H1 (cell line): Measurements from ENCODE around the gene CRKL. TPM values are rescaled to one million over a fixed set of nuclear protein-coding genes. Genes with fewer than 3 reads are reported as not detected.

Experiments used
- ASH2L ChIP-seq: fragments of 200-600, 300-600 bp; sonication (generic); IDR thresholded peaks from one replicate; pipeline ENCODE4 v1.7.1; 2017; ENCODE audit warnings: low read length
- BCL11A ChIP-seq, 2 experiments: IDR thresholded peaks; one replicate each; pipeline ENCODE4 v1.6.1; 2011; ENCODE audit warnings: low read depth in 2 of 2, low read length in 2 of 2, mild to moderate bottlenecking in 2 of 2
- CBX8 ChIP-seq: fragments of 300-800, 300-1000 bp; sonication (generic); IDR thresholded peaks from 2 replicates; pipeline ENCODE4 v1.7.1; 2016; ENCODE audit warnings: low read depth, low read length, borderline replicate concordance
- EZH2 ChIP-seq: fragments of 200-600 bp; sonication (generic); IDR thresholded peaks from 2 replicates; pipeline ENCODE4 v1.7.1; 2012; ENCODE audit warnings: low read depth, mild to moderate bottlenecking, moderate library complexity, low read length, inconsistent platforms; ENCODE audit not compliant: severe bottlenecking
- GABPA ChIP-seq: IDR thresholded peaks from 2 replicates; pipeline ENCODE4 v1.6.1; 2011; ENCODE audit warnings: mild to moderate bottlenecking, low read length, moderate library complexity, borderline replicate concordance; ENCODE audit not compliant: insufficient read depth
- HDAC2 ChIP-seq, 2 experiments: fragments of 300-600 bp in 1 of 2; sonication (generic) in 1 of 2; IDR thresholded peaks; 2 replicates each; pipeline ENCODE4 v1.6.1; 2011 to 2012; ENCODE audit warnings: low read depth in 2 of 2, low read length in 2 of 2, mild to moderate bottlenecking in 2 of 2, moderate library complexity in 2 of 2, borderline replicate concordance in 1 of 2, inconsistent platforms in 1 of 2
- KDM4A ChIP-seq: IDR thresholded peaks from one replicate; pipeline ENCODE4 v1.7.1; 2012; ENCODE audit warnings: low read depth, mild to moderate bottlenecking, moderate library complexity, low read length, inconsistent platforms; ENCODE audit not compliant: severe bottlenecking
- KDM5A ChIP-seq: fragments of 200-600 bp; IDR thresholded peaks from 2 replicates; pipeline ENCODE4 v1.7.1; 2012; ENCODE audit warnings: mild to moderate bottlenecking, low read length, inconsistent platforms, mixed read lengths
- SP1 ChIP-seq: IDR thresholded peaks from 2 replicates; pipeline ENCODE4 v1.6.1; 2011; ENCODE audit warnings: low read depth, low read length
- TAF7 ChIP-seq: optimal IDR thresholded peaks from 2 replicates; pipeline ENCODE3; 2011; ENCODE audit warnings: low read depth, mild to moderate bottlenecking, inconsistent platforms, low read length, moderate library complexity, borderline replicate concordance
- polyA plus RNA-seq, 7 experiments: library from polyadenylated mRNA; depleted of rRNA in 3 of 7; stranded (reverse) in 5 of 7; unstranded in 2 of 7; fragments of >200 nt in 5 of 7; fragments of 200-250 nt in 2 of 7; gene quantifications; 1 replicate in 5 of 7; 2 replicates in 1 of 7; 4 replicates in 1 of 7; pipeline versions ENCODE4 v1.2.1 to v1.2.3, GENCODE V29; 2011 to 2013; ENCODE audit warnings: missing spikeins in 2 of 7, mixed read lengths in 2 of 7
- total RNA-seq: library from RNA; stranded (reverse); fragmentation: NEBNext Ultra II Directional; extraction: Animal tissue kit (Norgen Biotek cat#: 25700); gene quantifications from 2 replicates; pipeline ENCODE4 v1.2.1, GENCODE V29; 2021
- TF ChIP-seq, protein P1 (sequence below): fragments of 300-600 bp; sonication (generic); IDR thresholded peaks from 2 replicates; pipeline ENCODE4 v1.7.1; 2012; ENCODE audit warnings: low read length, moderate library complexity, mild to moderate bottlenecking, inconsistent platforms; ENCODE audit not compliant: insufficient replicate concordance

Gene CRKL
- total and polyA plus RNA-seq, 2 of the 8 experiments (the other 6 are each of a cell fraction or from before 2014, with no cell fraction given): 34.5 to 94.5 TPM

DNA sequence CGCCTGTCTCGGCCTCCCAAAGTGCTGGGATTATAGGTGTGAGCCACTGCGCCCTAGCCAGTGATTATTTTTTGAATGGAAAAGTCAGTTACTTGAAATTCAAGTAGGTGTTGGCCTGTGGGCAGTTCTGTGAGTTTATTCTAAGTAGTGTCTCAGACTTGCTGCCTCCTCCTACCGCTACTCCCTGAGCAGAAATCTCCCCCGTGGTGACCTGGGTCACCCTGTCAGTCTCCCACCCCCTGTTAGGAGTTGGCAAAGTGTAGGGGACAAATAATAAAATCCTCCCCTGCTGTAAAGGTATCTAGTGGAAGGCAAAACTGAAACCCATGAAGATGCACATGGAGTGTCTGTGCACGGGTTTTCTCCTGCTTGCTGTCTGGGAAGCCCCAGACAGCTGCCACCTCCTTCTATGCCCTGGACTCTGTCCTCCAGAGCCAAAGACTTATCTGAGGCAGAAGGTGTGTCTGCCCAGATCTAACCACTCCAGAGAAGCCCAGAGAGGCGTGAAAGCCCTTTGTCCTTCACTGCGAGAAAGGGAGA lies 32.1 kb upstream of the CRKL start (continued):
- TF ChIP-seq, protein P1, sequence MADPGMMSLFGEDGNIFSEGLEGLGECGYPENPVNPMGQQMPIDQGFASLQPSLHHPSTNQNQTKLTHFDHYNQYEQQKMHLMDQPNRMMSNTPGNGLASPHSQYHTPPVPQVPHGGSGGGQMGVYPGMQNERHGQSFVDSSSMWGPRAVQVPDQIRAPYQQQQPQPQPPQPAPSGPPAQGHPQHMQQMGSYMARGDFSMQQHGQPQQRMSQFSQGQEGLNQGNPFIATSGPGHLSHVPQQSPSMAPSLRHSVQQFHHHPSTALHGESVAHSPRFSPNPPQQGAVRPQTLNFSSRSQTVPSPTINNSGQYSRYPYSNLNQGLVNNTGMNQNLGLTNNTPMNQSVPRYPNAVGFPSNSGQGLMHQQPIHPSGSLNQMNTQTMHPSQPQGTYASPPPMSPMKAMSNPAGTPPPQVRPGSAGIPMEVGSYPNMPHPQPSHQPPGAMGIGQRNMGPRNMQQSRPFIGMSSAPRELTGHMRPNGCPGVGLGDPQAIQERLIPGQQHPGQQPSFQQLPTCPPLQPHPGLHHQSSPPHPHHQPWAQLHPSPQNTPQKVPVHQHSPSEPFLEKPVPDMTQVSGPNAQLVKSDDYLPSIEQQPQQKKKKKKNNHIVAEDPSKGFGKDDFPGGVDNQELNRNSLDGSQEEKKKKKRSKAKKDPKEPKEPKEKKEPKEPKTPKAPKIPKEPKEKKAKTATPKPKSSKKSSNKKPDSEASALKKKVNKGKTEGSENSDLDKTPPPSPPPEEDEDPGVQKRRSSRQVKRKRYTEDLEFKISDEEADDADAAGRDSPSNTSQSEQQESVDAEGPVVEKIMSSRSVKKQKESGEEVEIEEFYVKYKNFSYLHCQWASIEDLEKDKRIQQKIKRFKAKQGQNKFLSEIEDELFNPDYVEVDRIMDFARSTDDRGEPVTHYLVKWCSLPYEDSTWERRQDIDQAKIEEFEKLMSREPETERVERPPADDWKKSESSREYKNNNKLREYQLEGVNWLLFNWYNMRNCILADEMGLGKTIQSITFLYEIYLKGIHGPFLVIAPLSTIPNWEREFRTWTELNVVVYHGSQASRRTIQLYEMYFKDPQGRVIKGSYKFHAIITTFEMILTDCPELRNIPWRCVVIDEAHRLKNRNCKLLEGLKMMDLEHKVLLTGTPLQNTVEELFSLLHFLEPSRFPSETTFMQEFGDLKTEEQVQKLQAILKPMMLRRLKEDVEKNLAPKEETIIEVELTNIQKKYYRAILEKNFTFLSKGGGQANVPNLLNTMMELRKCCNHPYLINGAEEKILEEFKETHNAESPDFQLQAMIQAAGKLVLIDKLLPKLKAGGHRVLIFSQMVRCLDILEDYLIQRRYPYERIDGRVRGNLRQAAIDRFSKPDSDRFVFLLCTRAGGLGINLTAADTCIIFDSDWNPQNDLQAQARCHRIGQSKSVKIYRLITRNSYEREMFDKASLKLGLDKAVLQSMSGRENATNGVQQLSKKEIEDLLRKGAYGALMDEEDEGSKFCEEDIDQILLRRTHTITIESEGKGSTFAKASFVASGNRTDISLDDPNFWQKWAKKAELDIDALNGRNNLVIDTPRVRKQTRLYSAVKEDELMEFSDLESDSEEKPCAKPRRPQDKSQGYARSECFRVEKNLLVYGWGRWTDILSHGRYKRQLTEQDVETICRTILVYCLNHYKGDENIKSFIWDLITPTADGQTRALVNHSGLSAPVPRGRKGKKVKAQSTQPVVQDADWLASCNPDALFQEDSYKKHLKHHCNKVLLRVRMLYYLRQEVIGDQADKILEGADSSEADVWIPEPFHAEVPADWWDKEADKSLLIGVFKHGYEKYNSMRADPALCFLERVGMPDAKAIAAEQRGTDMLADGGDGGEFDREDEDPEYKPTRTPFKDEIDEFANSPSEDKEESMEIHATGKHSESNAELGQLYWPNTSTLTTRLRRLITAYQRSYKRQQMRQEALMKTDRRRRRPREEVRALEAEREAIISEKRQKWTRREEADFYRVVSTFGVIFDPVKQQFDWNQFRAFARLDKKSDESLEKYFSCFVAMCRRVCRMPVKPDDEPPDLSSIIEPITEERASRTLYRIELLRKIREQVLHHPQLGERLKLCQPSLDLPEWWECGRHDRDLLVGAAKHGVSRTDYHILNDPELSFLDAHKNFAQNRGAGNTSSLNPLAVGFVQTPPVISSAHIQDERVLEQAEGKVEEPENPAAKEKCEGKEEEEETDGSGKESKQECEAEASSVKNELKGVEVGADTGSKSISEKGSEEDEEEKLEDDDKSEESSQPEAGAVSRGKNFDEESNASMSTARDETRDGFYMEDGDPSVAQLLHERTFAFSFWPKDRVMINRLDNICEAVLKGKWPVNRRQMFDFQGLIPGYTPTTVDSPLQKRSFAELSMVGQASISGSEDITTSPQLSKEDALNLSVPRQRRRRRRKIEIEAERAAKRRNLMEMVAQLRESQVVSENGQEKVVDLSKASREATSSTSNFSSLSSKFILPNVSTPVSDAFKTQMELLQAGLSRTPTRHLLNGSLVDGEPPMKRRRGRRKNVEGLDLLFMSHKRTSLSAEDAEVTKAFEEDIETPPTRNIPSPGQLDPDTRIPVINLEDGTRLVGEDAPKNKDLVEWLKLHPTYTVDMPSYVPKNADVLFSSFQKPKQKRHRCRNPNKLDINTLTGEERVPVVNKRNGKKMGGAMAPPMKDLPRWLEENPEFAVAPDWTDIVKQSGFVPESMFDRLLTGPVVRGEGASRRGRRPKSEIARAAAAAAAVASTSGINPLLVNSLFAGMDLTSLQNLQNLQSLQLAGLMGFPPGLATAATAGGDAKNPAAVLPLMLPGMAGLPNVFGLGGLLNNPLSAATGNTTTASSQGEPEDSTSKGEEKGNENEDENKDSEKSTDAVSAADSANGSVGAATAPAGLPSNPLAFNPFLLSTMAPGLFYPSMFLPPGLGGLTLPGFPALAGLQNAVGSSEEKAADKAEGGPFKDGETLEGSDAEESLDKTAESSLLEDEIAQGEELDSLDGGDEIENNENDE: no peak
- TF ChIP-seq KDM4A (no peak), HDAC2 (IDR thresholded peaks at IDR 0.05; ENCODE audit: borderline replicate concordance in 1 of 2, low read depth in 2 of 2, low read length in 2 of 2) (no peak), BCL11A (IDR thresholded peaks at IDR 0.05; ENCODE audit: low read depth in 2 of 2, low read length in 2 of 2) (no peak), GABPA (no peak), EZH2 (no peak), CBX8 (no peak), SP1 (no peak), KDM5A (no peak), ASH2L (no peak), TAF7 (no peak)
